ENCODE results near the gene NRG4.
"Not testable (repeated sequence)": the region's sequence is repeated elsewhere in the genome, so short reads cannot be mapped to it uniquely, and the experiment has no call there.

The NRG4 gene, protein sequence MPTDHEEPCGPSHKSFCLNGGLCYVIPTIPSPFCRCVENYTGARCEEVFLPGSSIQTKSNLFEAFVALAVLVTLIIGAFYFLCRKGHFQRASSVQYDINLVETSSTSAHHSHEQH

GRCh38 chr15:76011627-76012551 lies at the start of gene NRG4:
Gene NRG4, minus strand, starts transcription at chr15:76012424. Its CDS starts 1,194 bp downstream, at chr15:76011230.
- in situ Hi-C loops (cut with HindIII; ENCODE audit: low sequenced_read_pairs): no loop called here

GRCh38 chr15:76061700-76062099 lies 49.5 kb upstream of the NRG4 start:
- in situ Hi-C loops (cut with HindIII; ENCODE audit: low sequenced_read_pairs): no loop called here

GRCh38 chr15:76060118-76060989 lies 48.1 kb upstream of the NRG4 start:
- in situ Hi-C loops (cut with HindIII; ENCODE audit: low sequenced_read_pairs): no loop called here

- in situ Hi-C loops (cut with HindIII; ENCODE audit: low sequenced_read_pairs): no loop called here
These were observed 47.3 kb upstream of the NRG4 start, which contains the start of gene TMEM266 for GRCh38 chr15:76059320-76060117. Gene TMEM266, plus strand, starts transcription at chr15:76059985. Its CDS starts 74,279 bp downstream, at chr15:76134264.

GRCh38 chr15:76058714-76059319 lies 46.6 kb upstream of the NRG4 start:
- in situ Hi-C loops (cut with HindIII; ENCODE audit: low sequenced_read_pairs): no loop called here

- in situ Hi-C loops (cut with HindIII; ENCODE audit: low sequenced_read_pairs): no loop called here
These were observed 45.2 kb upstream of the NRG4 start for GRCh38 chr15:76057332-76058000.

DNA sequence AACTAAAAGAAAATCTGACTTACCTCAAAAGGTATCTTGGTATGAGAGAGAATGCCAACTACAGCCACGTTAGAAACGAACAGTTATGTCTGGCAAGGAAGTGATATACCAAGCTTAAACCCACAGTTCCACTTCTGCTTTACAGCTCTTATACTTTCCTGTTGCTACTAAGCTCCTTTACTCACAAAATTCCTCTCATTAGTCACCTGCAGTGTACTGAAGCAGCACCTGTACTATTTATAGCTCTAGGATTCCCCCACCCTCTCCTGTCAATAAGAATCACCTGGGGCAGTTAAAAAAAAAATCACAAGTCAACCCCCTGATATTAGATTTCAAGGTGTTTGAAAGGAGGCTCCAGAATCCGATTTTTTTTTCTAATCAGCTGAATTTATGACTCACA lies 44.7 kb upstream of the NRG4 start:
- in situ Hi-C loops (cut with HindIII; ENCODE audit: low sequenced_read_pairs): no loop called here

DNA sequence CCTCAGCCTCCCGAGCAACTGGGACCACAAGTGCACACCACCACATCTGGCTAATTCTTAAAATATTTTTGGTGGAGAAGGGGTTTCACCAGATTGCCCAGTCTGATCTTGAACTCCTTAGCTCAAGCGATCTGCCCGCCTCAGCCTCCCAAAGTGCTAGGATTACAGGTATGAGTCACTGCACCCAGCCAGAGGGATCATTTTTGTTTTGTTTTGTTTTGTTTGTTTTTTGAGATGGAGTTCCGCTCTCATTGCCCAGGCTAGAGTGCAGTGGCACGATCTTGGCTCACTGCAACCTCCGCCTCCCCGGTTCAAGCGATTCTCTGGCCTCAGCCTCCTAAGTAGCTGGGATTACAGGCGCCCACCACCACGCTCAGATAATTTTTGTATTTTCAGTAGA lies 42.0 kb upstream of the NRG4 start:
- in situ Hi-C loops (cut with HindIII; ENCODE audit: low sequenced_read_pairs): not testable (repeated sequence)

DNA sequence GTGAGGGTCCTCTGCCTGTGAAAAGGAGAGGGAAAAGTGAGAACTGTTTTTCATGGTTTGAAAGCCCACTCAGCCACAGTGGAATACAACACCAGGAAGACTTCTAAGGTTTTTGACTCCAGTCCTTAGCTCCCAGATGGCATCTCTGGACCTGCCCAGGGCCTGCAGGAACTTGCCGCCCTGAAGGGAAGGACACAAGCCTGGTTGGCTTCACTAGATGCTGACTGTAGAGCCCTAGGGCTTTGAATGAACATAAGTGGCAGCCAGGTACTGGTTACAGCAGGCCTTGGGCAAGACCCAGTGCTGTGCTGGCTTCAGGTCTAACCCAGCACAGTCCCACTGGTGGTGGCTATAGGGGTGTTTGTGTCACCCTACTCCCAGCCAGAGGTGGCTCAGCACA lies 26.3 kb upstream of the NRG4 start:
- in situ Hi-C loops (cut with HindIII; ENCODE audit: low sequenced_read_pairs): no loop called here

DNA sequence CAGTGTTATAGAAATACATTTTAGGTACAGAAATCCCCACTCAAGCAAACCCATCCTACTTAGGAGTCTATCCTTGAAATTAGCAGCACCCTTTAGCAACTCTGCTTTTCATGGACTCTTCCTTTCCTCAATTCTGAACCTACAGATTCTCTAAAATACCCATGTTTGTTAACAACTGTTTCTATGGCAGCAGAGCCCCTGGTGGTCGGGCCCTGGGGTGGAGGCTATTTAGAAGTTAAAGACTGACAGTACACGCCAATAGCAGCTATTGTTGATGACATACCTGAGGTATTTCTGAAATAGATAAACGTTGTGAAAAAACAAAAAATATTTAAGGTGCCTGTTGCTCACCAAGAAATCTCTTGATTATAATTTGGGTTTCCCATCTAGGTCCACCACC lies 23.4 kb upstream of the NRG4 start:
- in situ Hi-C loops (cut with HindIII; ENCODE audit: low sequenced_read_pairs): no loop called here

DNA sequence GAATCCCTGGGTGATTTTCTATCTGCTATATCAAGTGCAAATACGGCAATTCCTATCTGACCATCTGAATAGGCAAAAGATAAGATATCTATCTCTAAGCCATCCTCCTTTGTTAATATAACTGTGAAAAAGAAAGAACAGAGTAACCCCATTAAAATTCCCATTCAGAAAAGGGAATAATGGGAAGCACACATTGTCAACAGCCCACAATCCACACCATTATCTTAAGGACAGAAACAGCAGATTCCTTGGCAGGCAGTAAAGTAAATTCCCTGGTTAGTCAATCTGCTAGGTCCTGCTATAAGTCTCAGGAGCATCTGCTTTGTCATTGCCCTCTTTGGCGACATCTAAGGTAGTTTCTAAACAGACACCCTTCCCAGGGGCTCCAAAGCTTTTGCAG lies 21.9 kb upstream of the NRG4 start:
- in situ Hi-C loops (cut with HindIII; ENCODE audit: low sequenced_read_pairs): no loop called here

DNA sequence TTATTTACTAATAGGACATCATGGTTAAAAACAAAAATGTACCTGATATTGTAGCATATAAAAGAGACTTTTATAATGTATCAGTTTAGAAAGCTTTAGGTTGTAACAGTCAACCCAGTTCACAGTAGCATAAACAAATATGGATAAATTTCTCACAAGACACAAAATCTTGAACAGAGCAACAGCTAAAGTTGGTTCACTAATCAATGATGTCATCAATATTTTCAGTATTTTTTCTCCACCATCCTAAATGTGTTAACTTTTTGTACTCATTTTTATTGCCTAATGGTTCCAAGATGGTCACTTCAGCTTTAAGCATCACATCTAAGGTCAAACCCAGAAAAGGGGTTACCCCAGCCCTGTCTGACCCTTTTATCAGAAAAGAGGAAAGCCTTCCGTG lies 21.2 kb upstream of the NRG4 start:
- in situ Hi-C loops (cut with HindIII; ENCODE audit: low sequenced_read_pairs): no loop called here

GRCh38 chr15:76032046-76032445 lies 19.8 kb upstream of the NRG4 start:
- in situ Hi-C loops (cut with HindIII; ENCODE audit: low sequenced_read_pairs): no loop called here

- in situ Hi-C loops (cut with HindIII; ENCODE audit: low sequenced_read_pairs): no loop called here
These were observed 12.0 kb upstream of the NRG4 start for GRCh38 chr15:76024021-76024768.

DNA sequence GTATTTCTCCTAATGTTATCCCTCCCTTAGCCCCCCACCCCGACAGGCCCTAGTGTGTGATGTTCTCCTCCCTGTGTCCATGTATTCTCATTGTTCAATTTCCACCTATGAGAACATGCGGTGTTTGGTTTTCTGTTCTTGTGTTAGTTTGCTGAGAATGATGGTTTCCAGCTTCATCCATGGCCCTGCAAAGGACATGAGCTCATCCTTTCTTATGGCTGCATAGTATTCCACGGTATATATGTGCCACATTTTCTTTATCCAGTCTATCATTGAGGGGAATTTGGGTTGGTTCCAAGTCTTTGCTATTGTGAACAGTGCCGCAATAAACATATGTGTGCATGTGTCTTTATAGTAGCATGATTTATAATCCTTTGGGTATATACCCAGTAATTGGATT lies 1.2 kb upstream of the NRG4 start:
- in situ Hi-C loops (cut with HindIII; ENCODE audit: low sequenced_read_pairs): not testable (repeated sequence)

- in situ Hi-C loops (cut with HindIII; ENCODE audit: low sequenced_read_pairs): no loop called here
These were observed 1.6 kb downstream of the NRG4 start for GRCh38 chr15:76010613-76011012.

- in situ Hi-C loops (cut with HindIII; ENCODE audit: low sequenced_read_pairs): no loop called here
These were observed 6.0 kb downstream of the NRG4 start for GRCh38 chr15:76006136-76006778.

- in situ Hi-C loops (cut with HindIII; ENCODE audit: low sequenced_read_pairs): no loop called here
These were observed 8.9 kb downstream of the NRG4 start for GRCh38 chr15:76003364-76003763.
